SH-SY5Y (cell line): Measurements from ENCODE around the gene CEP78.

Experiments
- GATA2 ChIP-seq: IDR thresholded peaks from 2 replicates; pipeline ENCODE4 v1.6.1; 2011; ENCODE audit warnings: mild to moderate bottlenecking, low read depth, low read length
- GATA3 ChIP-seq: IDR thresholded peaks from 2 replicates; pipeline ENCODE4 v1.6.1; 2011; ENCODE audit warnings: low read depth, mild to moderate bottlenecking, low read length, moderate library complexity

- no peak for TF ChIP-seq GATA3
- TF ChIP-seq GATA2 = no peak
Measured at GRCh38 chr9:78245401-78245800, 9.5 kb downstream of the CEP78 start.
